Natural killer cell (primary cell): Measurements from ENCODE around the gene GPR12. TPM values are rescaled to one million over a fixed set of nuclear protein-coding genes. Genes with fewer than 3 reads are reported as not detected.
"Not testable (repeated sequence)": the region's sequence is repeated elsewhere in the genome, so short reads cannot be mapped to it uniquely, and the experiment has no call there.

ENCODE experiments used
- ATAC-seq, 3 donors: fragments of 150-1000 bp in 2 of 3; fragments of 200-7000 bp in 1 of 3; cut with Tn5 transposase; 1 replicate in 1 of 3; 2 replicates in 2 of 3; pipeline ENCODE4 v1.10.0; 2021; ENCODE audit warnings: mild to moderate bottlenecking in 2 of 3, moderate library complexity in 2 of 3
- DNase-seq, 2 donors: peaks; one replicate each; pipeline versions ENCODE4 v3.0.0 to v3.0.0-alpha.2; 2013 to 2021; ENCODE audit warnings: mixed read lengths in 1 of 2
- H3K27ac ChIP-seq: one replicate; pipeline ENCODE4 v1.5.1; 2013; ENCODE audit warnings: mild to moderate bottlenecking, low read length
- H3K27me3 ChIP-seq: one replicate; pipeline ENCODE4 v1.6.1; 2013; ENCODE audit warnings: low read length; ENCODE audit not compliant: control insufficient read depth, insufficient read depth
- H3K36me3 ChIP-seq: one replicate; pipeline ENCODE4 v1.6.1; 2013; ENCODE audit warnings: low read length; ENCODE audit not compliant: control insufficient read depth, insufficient read depth
- H3K4me1 ChIP-seq: one replicate; pipeline ENCODE4 v1.6.1; 2013; ENCODE audit warnings: low read length; ENCODE audit not compliant: control insufficient read depth, insufficient read depth
- H3K4me3 ChIP-seq: one replicate; pipeline ENCODE4 v1.5.1; 2013; ENCODE audit warnings: low read length
- H3K9me3 ChIP-seq: one replicate; pipeline ENCODE4 v1.6.1; 2013; ENCODE audit warnings: low read length; ENCODE audit not compliant: control insufficient read depth, insufficient read depth
- H3K27ac Mint-ChIP-seq, 2 donors: one replicate each; pipeline ENCODE4 v1.8.0; 2022; ENCODE audit warnings: mild to moderate bottlenecking in 2 of 2, mixed read lengths in 2 of 2, moderate library complexity in 1 of 2
- H3K27me3 Mint-ChIP-seq, 2 donors: one replicate each; pipeline ENCODE4 v1.8.0; 2022; ENCODE audit warnings: low read depth in 2 of 2, mixed read lengths in 2 of 2
- H3K36me3 Mint-ChIP-seq: one replicate; pipeline ENCODE4 v1.8.0; 2022; ENCODE audit warnings: mixed read lengths
- H3K4me1 Mint-ChIP-seq, 2 donors: one replicate each; pipeline ENCODE4 v1.8.0; 2022; ENCODE audit warnings: mixed read lengths in 2 of 2
- H3K4me3 Mint-ChIP-seq: one replicate; pipeline ENCODE4 v1.8.0; 2022; ENCODE audit warnings: mild to moderate bottlenecking, moderate library complexity, mixed read lengths
- H3K9me3 Mint-ChIP-seq, 2 donors: one replicate each; pipeline ENCODE4 v1.8.0; 2022; ENCODE audit warnings: mixed read lengths in 2 of 2
- WGBS: methylation state at CpG from one replicate; pipeline ENCODE4 v1.1.7; 2013; ENCODE audit warnings: missing lambda C conversion rate; ENCODE audit not compliant: insufficient coverage; 5-methylcytosine and 5-hydroxymethylcytosine counted together
- intact Hi-C: fragments of 100-400 bp; cut with micrococcal nuclease; formaldehyde crosslinking; loops from one replicate; pipeline ENCODE4 v1.14.2; 2022
- total RNA-seq, 4 donors: library from RNA; stranded (reverse); fragments of 120-200 nt in 1 of 4; gene quantifications; one replicate each; pipeline versions ENCODE4 v1.2.3 to v1.2.4, GENCODE V29; 2013 to 2022
- TF ChIP-seq, protein P1 (sequence below): fragments of 200-600 bp; IDR thresholded peaks from one replicate; pipeline ENCODE4 v1.8.0; 2022; ENCODE audit warnings: antibody characterized with exemption

The GPR12 gene
- total RNA-seq, 3 donors from 2014 or later (not counting 1 experiment from before 2014, with no cell fraction given) = not detected

DNA sequence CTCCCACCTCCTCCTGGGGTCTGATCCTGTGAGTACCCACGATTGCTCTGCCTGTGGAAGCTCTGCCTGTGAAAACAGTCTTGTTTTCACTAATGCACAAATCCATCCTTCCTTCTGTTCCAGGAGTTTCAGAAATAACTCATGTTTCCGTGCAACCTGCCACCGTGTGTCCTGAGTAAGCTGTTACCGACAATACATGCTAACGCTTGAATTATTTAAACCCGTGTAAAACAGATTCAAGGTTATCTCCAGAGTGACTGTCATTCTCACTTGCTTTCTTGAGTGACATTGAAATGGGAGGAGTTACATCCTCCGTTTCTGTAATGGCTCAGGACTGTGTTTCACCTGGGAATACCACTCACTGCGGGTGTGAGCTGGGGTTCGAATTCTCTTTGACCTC is 24.9 kb downstream of the GPR12 start:
- Mint-ChIP-seq H3K27me3 (peaks cover 11% of the 10 kb centered on the region in 2 donors), H3K36me3 (peaks cover 6% of the 10 kb centered on the region), H3K4me1 (no peaks in the 10 kb centered on the region), H3K4me3 (no peak overlapping the region), H3K9me3 (peaks cover 4 to 6% of the 10 kb centered on the region in 2 donors), H3K27ac (no peak overlapping the region)
- H3K27me3 ChIP-seq = no peaks in the 10 kb centered on the region
- no peak for ATAC-seq
- no peak overlapping the region for H3K27ac ChIP-seq
- H3K4me3 ChIP-seq = no peak overlapping the region
- no peaks in the 10 kb centered on the region for H3K36me3 ChIP-seq
- peaks cover 10% of the 10 kb centered on the region for H3K9me3 ChIP-seq
- WGBS = 84% methylated on average over 9 of the region's 9 CpGs
- intact Hi-C loops = no loop called here
- TF ChIP-seq, protein P1, sequence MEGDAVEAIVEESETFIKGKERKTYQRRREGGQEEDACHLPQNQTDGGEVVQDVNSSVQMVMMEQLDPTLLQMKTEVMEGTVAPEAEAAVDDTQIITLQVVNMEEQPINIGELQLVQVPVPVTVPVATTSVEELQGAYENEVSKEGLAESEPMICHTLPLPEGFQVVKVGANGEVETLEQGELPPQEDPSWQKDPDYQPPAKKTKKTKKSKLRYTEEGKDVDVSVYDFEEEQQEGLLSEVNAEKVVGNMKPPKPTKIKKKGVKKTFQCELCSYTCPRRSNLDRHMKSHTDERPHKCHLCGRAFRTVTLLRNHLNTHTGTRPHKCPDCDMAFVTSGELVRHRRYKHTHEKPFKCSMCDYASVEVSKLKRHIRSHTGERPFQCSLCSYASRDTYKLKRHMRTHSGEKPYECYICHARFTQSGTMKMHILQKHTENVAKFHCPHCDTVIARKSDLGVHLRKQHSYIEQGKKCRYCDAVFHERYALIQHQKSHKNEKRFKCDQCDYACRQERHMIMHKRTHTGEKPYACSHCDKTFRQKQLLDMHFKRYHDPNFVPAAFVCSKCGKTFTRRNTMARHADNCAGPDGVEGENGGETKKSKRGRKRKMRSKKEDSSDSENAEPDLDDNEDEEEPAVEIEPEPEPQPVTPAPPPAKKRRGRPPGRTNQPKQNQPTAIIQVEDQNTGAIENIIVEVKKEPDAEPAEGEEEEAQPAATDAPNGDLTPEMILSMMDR = no peak
- no peaks in the 10 kb centered on the region for H3K4me1 ChIP-seq
- no peak for DNase-seq

DNA sequence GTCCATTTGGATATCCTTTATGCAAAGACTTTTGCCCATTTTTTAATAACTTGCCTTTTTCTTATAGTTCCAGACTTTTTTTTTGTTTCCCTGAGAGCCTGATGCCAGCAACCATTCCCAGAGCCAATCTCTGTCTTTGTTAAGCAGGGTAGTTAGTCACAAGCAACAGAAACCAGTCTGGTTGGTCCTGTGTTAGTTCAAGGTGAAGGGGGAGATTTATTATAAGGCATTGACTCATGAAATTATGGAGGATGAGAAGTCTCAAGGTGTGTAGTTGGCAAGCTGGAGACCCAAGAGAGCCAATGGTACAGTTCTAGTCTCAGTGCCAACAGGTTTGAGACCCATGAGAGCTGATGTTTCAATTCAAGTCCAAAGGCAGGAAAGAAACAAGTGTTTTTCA is 33.0 kb downstream of the GPR12 start:
- intact Hi-C loops = no loop called here
- Mint-ChIP-seq H3K4me1 (peaks cover 6 to 10% of the 10 kb centered on the region in 2 donors), H3K27ac (no peak overlapping the region), H3K27me3 (peaks cover 4 to 11% of the 10 kb centered on the region in 2 donors), H3K4me3 (no peak overlapping the region), H3K9me3 (peaks cover 0 to 2% of the 10 kb centered on the region in 2 donors), H3K36me3 (no peaks in the 10 kb centered on the region)
- no peak for DNase-seq
- no peak overlapping the region for H3K4me3 ChIP-seq
- no peak overlapping the region for H3K27ac ChIP-seq
- no peaks in the 10 kb centered on the region for H3K4me1 ChIP-seq
- TF ChIP-seq, protein P1 = no peak
- no peaks in the 10 kb centered on the region for H3K27me3 ChIP-seq
- no peak for ATAC-seq
- H3K9me3 ChIP-seq = no peaks in the 10 kb centered on the region
- no peaks in the 10 kb centered on the region for H3K36me3 ChIP-seq

DNA sequence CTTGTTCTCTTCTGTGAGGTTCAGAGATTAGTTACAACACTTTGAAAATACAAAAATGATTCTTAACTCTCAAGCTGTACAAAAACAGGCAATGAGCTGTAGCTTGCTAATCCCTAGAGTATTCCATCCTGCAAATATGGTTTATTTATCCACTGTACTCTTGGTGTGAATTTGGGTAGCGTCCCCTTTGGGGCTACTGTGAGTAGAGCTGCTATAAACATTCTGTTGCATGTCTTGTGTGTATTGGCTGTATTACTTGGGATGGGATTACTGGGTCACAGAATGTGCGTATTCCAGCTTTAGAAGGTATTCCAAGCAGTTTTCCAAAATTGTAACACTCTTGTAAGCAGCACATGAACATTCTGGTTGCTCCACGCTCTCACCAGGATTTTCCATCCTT is 33.5 kb downstream of the GPR12 start:
- Histone ChIP-seq H3K27ac (no peak overlapping the region), H3K4me3 (no peak overlapping the region), H3K27me3 (no peaks in the 10 kb centered on the region), H3K9me3 (no peaks in the 10 kb centered on the region), H3K36me3 (no peaks in the 10 kb centered on the region), H3K4me1 (peaks cover 4% of the 10 kb centered on the region)
- intact Hi-C loops = no loop called here
- no peak overlapping the region for H3K4me3 Mint-ChIP-seq
- H3K9me3 Mint-ChIP-seq = peaks cover 0 to 2% of the 10 kb centered on the region in 2 donors
- H3K36me3 Mint-ChIP-seq = no peaks in the 10 kb centered on the region
- TF ChIP-seq, protein P1 = no peak
- peaks cover 4 to 11% of the 10 kb centered on the region in 2 donors for H3K27me3 Mint-ChIP-seq
- peaks cover 10 to 15% of the 10 kb centered on the region in 2 donors for H3K4me1 Mint-ChIP-seq
- H3K27ac Mint-ChIP-seq = no peak overlapping the region
- DNase-seq (no peak), ATAC-seq (no peak)
- 84% methylated on average over 3 of the region's 3 CpGs for WGBS

DNA sequence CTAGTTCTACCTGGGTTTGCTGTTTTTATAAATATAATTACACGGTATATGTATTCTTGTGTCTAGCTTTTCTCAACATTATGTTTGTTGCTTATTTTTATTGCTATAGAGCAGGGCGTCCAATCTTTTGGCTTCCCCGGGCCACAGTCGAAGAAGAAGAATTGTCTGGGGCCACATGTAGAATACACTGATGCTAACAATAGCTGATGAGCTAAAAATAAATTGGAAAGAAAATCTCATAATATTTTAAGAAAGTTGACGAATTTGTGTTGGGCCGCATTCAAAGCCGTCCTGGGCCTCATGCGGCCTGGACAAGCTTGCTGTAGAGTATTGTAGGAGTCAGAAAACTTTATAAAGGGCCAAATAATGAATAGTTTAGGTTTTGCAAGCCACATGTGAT is 33.9 kb downstream of the GPR12 start:
- no peak overlapping the region for H3K4me3 ChIP-seq
- Mint-ChIP-seq H3K27ac (no peak overlapping the region), H3K9me3 (peaks cover 0 to under 1% of the 10 kb centered on the region in 2 donors), H3K4me1 (peaks cover 14 to 20% of the 10 kb centered on the region in 2 donors), H3K36me3 (no peaks in the 10 kb centered on the region), H3K27me3 (peaks cover 2 to 7% of the 10 kb centered on the region in 2 donors), H3K4me3 (no peak overlapping the region)
- 93% methylated on average over 8 of the region's 8 CpGs for WGBS
- no peak overlapping the region for H3K27ac ChIP-seq
- H3K4me1 ChIP-seq = peaks cover 8% of the 10 kb centered on the region
- intact Hi-C loops = no loop called here
- no peaks in the 10 kb centered on the region for H3K9me3 ChIP-seq
- no peaks in the 10 kb centered on the region for H3K36me3 ChIP-seq
- H3K27me3 ChIP-seq = no peaks in the 10 kb centered on the region
- TF ChIP-seq, protein P1 = no peak
- DNase-seq (no peak), ATAC-seq (no peak)

DNA sequence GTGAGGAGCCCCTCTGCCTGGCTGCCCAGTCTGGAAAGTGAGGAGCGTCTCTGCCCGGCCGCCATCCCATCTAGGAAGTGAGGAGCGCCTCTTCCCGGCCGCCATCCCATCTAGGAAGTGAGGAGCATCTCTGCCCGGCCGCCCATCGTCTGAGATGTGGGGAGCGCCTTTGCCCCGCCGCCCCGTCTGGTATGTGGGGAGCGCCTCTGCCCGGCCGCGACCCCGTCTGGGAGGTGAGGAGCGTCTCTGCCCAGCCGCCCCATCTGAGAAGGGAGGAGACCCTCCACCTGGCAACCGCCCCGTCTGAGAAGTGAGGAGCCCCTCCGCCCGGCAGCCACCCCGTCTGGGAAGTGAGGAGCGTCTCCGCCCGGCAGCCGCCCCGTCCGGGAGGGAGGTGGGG is 37.0 kb downstream of the GPR12 start:
- H3K36me3 Mint-ChIP-seq, intact Hi-C loops, H3K9me3 Mint-ChIP-seq, H3K4me3 ChIP-seq, H3K27ac Mint-ChIP-seq, H3K27me3 ChIP-seq, H3K4me3 Mint-ChIP-seq, H3K27me3 Mint-ChIP-seq, H3K27ac ChIP-seq, H3K9me3 ChIP-seq, H3K36me3 ChIP-seq, ATAC-seq, DNase-seq: not testable (repeated sequence)
- peaks cover 32 to 33% of the 10 kb centered on the region in 2 donors for H3K4me1 Mint-ChIP-seq
- no CpG with 5 or more reads among the region's 31 CpGs for WGBS
- H3K4me1 ChIP-seq = peaks cover 19% of the 10 kb centered on the region
